ENCODE data around the gene FAXDC2.

The FAXDC2 gene

GRCh38 chr5:154815025-154815424, 35.4 kb downstream of the FAXDC2 start:
- no peak overlapping the region for H3K4me3 ChIP-seq (ENCODE audit: control insufficient read depth, low read depth, low read length)
- DNase-seq (ENCODE audit: low read depth), result no peak
- no peak for TF ChIP-seq CTCF (conservative IDR thresholded peaks at IDR 0.05; ENCODE audit: control insufficient read depth, insufficient read depth, low read depth, low read length)

DNA sequence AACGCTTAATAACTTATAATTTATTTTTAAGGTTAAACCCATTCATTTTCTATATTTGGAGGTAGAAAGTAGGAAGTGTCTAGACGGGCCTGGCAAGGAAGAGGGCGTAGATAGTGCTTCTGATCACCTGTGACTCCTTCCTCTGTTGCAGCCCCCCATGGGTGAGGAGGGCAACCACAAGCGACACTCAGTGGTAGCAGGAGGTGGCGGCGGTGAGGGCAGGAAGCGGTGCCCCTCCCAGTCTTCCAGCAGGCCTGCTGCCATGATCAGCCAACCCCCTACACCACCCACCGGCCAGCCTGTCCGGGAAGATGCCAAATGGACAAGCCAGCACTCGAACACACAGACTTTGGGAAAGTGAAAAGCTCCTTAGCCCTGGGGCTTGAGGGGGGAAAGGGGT, 36.7 kb downstream of the FAXDC2 start:
- no peak for TF ChIP-seq CTCF (conservative IDR thresholded peaks at IDR 0.05; ENCODE audit: control insufficient read depth, insufficient read depth, low read depth, low read length)
- DNase-seq (ENCODE audit: low read depth), result no peak

DNA sequence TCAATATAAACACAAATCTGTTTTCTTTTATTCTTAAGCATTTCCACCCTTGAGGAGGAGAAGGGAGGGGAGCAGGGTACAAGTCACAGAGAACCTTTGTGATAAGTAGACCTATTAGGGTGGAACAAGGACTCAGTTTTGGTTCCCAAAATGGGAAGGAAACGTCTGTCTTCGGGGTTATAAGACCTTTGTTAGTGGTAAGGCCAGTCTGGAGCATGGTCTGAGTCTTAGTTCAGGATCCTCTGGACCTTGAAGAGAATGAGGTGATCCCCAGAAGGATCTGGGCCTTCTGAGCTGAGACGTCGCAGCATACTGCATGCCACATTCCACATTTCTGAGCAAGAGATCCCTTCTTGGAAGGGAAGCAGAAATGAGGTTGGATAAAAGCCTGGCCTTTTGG, 37.2 kb downstream of the FAXDC2 start:
- no peak overlapping the region for H3K4me3 ChIP-seq (ENCODE audit: control insufficient read depth, low read depth, low read length)
- no peak for DNase-seq (ENCODE audit: low read depth)
- TF ChIP-seq CTCF (conservative IDR thresholded peaks at IDR 0.05; ENCODE audit: control insufficient read depth, insufficient read depth, low read depth, low read length), result no peak

More for the DNA sequence above, 36.7 kb downstream of the FAXDC2 start:
- H3K4me3 ChIP-seq (ENCODE audit: control insufficient read depth, low read depth, low read length), result no peak overlapping the region

DNA sequence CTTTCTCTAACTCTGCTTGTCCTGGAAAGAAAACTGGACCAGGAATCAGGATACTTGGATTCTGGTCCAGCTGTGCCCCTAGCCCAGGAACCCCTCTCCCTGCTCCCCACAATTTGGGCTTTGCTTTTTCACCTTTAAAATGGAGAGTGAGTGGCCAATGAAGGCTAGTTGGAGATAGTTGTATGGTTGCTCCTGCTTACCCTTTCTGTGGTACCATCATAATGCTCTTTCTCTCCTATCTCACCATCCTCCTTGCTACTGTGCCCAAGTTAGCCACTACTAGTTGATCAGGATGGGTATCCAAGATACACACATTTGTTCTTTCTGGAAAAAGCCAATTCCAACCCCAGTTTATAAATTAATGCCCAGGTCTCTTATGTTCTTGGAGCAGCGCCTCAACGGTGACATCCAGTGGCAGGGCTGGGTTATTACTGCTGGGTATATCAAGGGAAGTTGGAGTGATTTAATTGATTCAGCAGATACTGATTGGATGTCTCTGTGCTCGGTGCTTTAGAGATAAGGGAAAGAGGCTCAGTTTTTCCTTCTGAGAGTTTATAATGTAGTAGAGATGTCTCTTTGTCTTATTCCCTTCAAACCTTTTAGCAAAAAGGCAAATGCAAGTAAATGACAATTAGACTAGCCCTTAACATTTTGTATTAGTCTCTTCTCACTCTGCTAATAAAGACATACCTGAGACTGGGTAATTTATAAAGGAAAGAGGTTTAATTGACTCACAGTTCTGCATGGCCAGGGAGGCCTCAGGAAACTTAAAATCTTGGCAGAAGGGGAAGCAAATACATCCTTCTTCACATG, 38.5 kb downstream of the FAXDC2 start:
- peak; percentile 96 for TF ChIP-seq CTCF (conservative IDR thresholded peaks at IDR 0.05; ENCODE audit: control insufficient read depth, insufficient read depth, low read depth, low read length)
- no peak overlapping the region for H3K4me3 ChIP-seq (ENCODE audit: control insufficient read depth, low read depth, low read length)
- DNase-seq (ENCODE audit: low read depth), result peak; percentile 80

- TF ChIP-seq CTCF (conservative IDR thresholded peaks at IDR 0.05; ENCODE audit: control insufficient read depth, insufficient read depth, low read depth, low read length), result no peak
- DNase-seq (ENCODE audit: low read depth), result no peak
- H3K4me3 ChIP-seq (ENCODE audit: control insufficient read depth, low read depth, low read length), result no peak overlapping the region
Observed at GRCh38 chr5:154811239-154811638, 39.2 kb downstream of the FAXDC2 start.

DNA sequence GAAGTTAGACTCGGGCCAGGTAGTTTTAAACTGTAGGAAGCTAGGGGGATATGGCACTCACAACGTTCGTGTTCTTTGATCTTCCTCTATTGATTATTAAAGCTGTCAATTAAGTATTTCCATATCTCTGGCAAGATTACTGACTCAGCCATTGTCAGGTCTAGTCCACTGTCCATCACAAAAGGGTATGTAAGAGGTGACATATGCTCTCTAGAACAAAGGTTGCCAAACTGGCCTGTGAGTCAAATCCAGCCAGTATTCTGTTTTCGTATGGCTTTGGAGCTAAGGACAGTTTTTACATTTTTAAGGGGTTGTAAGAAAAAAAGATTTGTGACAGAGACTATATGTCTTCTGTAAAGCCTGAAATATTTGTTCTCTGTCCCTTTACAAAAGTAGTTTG, 44.2 kb downstream of the FAXDC2 start:
- no peak for DNase-seq (ENCODE audit: low read depth)
- H3K4me3 ChIP-seq (ENCODE audit: control insufficient read depth, low read depth, low read length), result no peak overlapping the region
- no peak for TF ChIP-seq CTCF (conservative IDR thresholded peaks at IDR 0.05; ENCODE audit: control insufficient read depth, insufficient read depth, low read depth, low read length)

Data from fibroblast of mammary gland (primary cell).